ENCODE data around the gene INTS1.

INTS1 gene

GRCh38 chr7:1542841-1543747 is 38.9 kb upstream of the INTS1 start:
- no peaks in the 10 kb centered on the region for H3K79me2 ChIP-seq (ENCODE audit: control insufficient read depth, insufficient read depth, low read length)
- H4K5ac ChIP-seq (ENCODE audit: low read length): no peak overlapping the region
- no peak overlapping the region for H3K23ac ChIP-seq (ENCODE audit: low read length)
- no peak overlapping the region for H2BK5ac ChIP-seq (ENCODE audit: low read length)
- H3K4me2 ChIP-seq (ENCODE audit: low read length): no peak overlapping the region
- no peak overlapping the region for H2BK120ac ChIP-seq (ENCODE audit: low read depth, low read length)
- no peak overlapping the region for H3K56ac ChIP-seq (ENCODE audit: low read length)
- H2BK15ac ChIP-seq (replicated peaks; ENCODE audit: low read depth): no peak overlapping the region
- WGBS (ENCODE audit: extremely low coverage, insufficient coverage, low lambda C conversion rate): no CpG with 5 or more reads among the region's 38 CpGs
- no peaks in the 10 kb centered on the region for H3K79me1 ChIP-seq (ENCODE audit: low read length)
- H3K9ac ChIP-seq (ENCODE audit: low read length): no peak overlapping the region
- H3K4me1 ChIP-seq (ENCODE audit: control insufficient read depth, low read depth, low read length): no peaks in the 10 kb centered on the region
- no peak overlapping the region for H3K27ac ChIP-seq (ENCODE audit: low read depth, low read length)
- no peak for DNase-seq
- H2AK5ac ChIP-seq (ENCODE audit: low read length): no peak overlapping the region
- H4K8ac ChIP-seq (ENCODE audit: low read depth, low read length): no peak overlapping the region
- no peak overlapping the region for H3K4me3 ChIP-seq (ENCODE audit: low read length)
- no peaks in the 10 kb centered on the region for H3K36me3 ChIP-seq (ENCODE audit: control insufficient read depth, insufficient read depth, low read length)
- H3K27me3 ChIP-seq (ENCODE audit: insufficient read depth, low read length, poor library complexity): no peaks in the 10 kb centered on the region
- no peak overlapping the region for H3K4ac ChIP-seq (ENCODE audit: low read depth, low read length)
- no peak overlapping the region for H3K18ac ChIP-seq (ENCODE audit: low read length)

DNA sequence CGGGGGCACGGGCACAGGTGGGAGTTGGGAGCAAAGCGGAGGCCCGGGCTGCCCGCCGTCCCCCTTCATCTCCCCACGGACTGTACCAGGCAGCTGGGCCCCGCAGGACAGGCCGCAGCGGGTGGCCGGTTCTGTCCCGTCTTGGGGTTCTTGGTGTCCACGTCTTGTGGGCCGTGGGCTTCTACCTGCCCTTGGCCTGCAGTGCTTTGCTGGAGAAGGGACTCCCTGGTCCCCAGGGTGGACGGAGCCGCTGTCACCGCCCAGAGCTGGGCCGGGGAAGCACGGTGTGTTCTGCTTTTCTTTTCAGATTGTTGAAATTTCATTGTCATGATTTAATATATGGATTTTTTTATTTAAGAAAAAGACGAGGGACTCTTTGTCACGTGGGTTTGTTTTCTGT is 38.1 kb upstream of the INTS1 start:
- Histone ChIP-seq H3K4me3 (ENCODE audit: low read length) (no peak overlapping the region), H3K27me3 (ENCODE audit: insufficient read depth, low read length, poor library complexity) (no peaks in the 10 kb centered on the region), H3K79me2 (ENCODE audit: control insufficient read depth, insufficient read depth, low read length) (peaks cover 2% of the 10 kb centered on the region), H4K8ac (ENCODE audit: low read depth, low read length) (no peak overlapping the region), H3K4me2 (ENCODE audit: low read length) (no peak overlapping the region), H3K79me1 (ENCODE audit: low read length) (no peaks in the 10 kb centered on the region), H3K9ac (ENCODE audit: low read length) (no peak overlapping the region), H4K5ac (ENCODE audit: low read length) (no peak overlapping the region), H3K4me1 (ENCODE audit: control insufficient read depth, low read depth, low read length) (no peaks in the 10 kb centered on the region), H2AK5ac (ENCODE audit: low read length) (no peak overlapping the region), H3K4ac (ENCODE audit: low read depth, low read length) (no peak overlapping the region), H3K23ac (ENCODE audit: low read length) (no peak overlapping the region), H2BK15ac (replicated peaks; ENCODE audit: low read depth) (no peak overlapping the region), H3K18ac (ENCODE audit: low read length) (no peak overlapping the region), H3K56ac (ENCODE audit: low read length) (no peak overlapping the region), H2BK5ac (ENCODE audit: low read length) (no peak overlapping the region), H3K27ac (ENCODE audit: low read depth, low read length) (no peak overlapping the region), H2BK120ac (ENCODE audit: low read depth, low read length) (no peak overlapping the region), H3K36me3 (ENCODE audit: control insufficient read depth, insufficient read depth, low read length) (no peaks in the 10 kb centered on the region)
- no CpG with 5 or more reads among the region's 21 CpGs for WGBS (ENCODE audit: extremely low coverage, insufficient coverage, low lambda C conversion rate)
- DNase-seq: no peak

- no peaks in the 10 kb centered on the region for H3K36me3 ChIP-seq (ENCODE audit: control insufficient read depth, insufficient read depth, low read length)
- no peak overlapping the region for H2BK5ac ChIP-seq (ENCODE audit: low read length)
- no peaks in the 10 kb centered on the region for H3K27me3 ChIP-seq (ENCODE audit: insufficient read depth, low read length, poor library complexity)
- H3K4me1 ChIP-seq (ENCODE audit: control insufficient read depth, low read depth, low read length): peaks cover 3% of the 10 kb centered on the region
- no peak overlapping the region for H2BK15ac ChIP-seq (replicated peaks; ENCODE audit: low read depth)
- H3K4me3 ChIP-seq (ENCODE audit: low read length): no peak overlapping the region
- peaks cover 2% of the 10 kb centered on the region for H3K79me2 ChIP-seq (ENCODE audit: control insufficient read depth, insufficient read depth, low read length)
- no peak overlapping the region for H3K4ac ChIP-seq (ENCODE audit: low read depth, low read length)
- no peak overlapping the region for H2AK5ac ChIP-seq (ENCODE audit: low read length)
- H2BK120ac ChIP-seq (ENCODE audit: low read depth, low read length): no peak overlapping the region
- H3K23ac ChIP-seq (ENCODE audit: low read length): no peak overlapping the region
- no peak overlapping the region for H4K5ac ChIP-seq (ENCODE audit: low read length)
- no peak overlapping the region for H3K27ac ChIP-seq (ENCODE audit: low read depth, low read length)
- H3K4me2 ChIP-seq (ENCODE audit: low read length): no peak overlapping the region
- H3K79me1 ChIP-seq (ENCODE audit: low read length): no peaks in the 10 kb centered on the region
- WGBS (ENCODE audit: extremely low coverage, insufficient coverage, low lambda C conversion rate): no CpG with 5 or more reads among the region's 33 CpGs
- H3K56ac ChIP-seq (ENCODE audit: low read length): no peak overlapping the region
- H4K8ac ChIP-seq (ENCODE audit: low read depth, low read length): no peak overlapping the region
- no peak overlapping the region for H3K9ac ChIP-seq (ENCODE audit: low read length)
- DNase-seq: no peak
- H3K18ac ChIP-seq (ENCODE audit: low read length): no peak overlapping the region
Measured at GRCh38 chr7:1541431-1542162, 37.4 kb upstream of the INTS1 start.

DNA sequence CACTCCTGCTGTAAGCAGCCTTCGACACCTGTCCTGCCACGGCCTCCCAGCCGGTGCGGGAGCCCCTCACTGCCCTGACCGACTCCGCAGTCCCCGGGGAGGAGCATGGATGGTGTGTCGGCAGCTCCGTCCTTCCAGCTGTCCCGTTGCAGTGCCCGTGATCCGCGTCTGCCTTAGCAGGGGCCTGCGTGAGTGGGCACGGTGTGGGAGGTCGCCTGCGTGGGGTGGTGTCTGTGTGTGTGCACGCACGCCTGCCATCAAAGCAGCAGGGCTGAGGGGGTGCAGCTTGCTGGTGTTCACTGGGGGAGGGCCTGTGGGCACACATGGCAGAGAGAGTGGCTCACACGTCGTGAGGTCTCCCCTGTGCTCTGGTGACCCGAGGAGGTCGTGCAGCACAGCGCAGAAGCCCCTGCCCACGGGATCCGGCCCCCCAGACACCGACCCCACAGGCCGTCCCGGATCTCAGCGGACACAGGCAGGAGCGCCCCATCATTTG is 36.6 kb upstream of the INTS1 start:
- H3K4ac ChIP-seq (ENCODE audit: low read depth, low read length): no peak overlapping the region
- no peak overlapping the region for H4K5ac ChIP-seq (ENCODE audit: low read length)
- H3K4me3 ChIP-seq (ENCODE audit: low read length): no peak overlapping the region
- H3K27ac ChIP-seq (ENCODE audit: low read depth, low read length): no peak overlapping the region
- DNase-seq: no peak
- no peak overlapping the region for H2BK5ac ChIP-seq (ENCODE audit: low read length)
- H3K18ac ChIP-seq (ENCODE audit: low read length): no peak overlapping the region
- no peak overlapping the region for H2AK5ac ChIP-seq (ENCODE audit: low read length)
- H3K27me3 ChIP-seq (ENCODE audit: insufficient read depth, low read length, poor library complexity): no peaks in the 10 kb centered on the region
- H3K4me1 ChIP-seq (ENCODE audit: control insufficient read depth, low read depth, low read length): peaks cover 3% of the 10 kb centered on the region
- H3K9ac ChIP-seq (ENCODE audit: low read length): no peak overlapping the region
- no peaks in the 10 kb centered on the region for H3K36me3 ChIP-seq (ENCODE audit: control insufficient read depth, insufficient read depth, low read length)
- no peak overlapping the region for H4K8ac ChIP-seq (ENCODE audit: low read depth, low read length)
- peaks cover 2% of the 10 kb centered on the region for H3K79me2 ChIP-seq (ENCODE audit: control insufficient read depth, insufficient read depth, low read length)
- H3K23ac ChIP-seq (ENCODE audit: low read length): no peak overlapping the region
- WGBS (ENCODE audit: extremely low coverage, insufficient coverage, low lambda C conversion rate): no CpG with 5 or more reads among the region's 31 CpGs
- no peaks in the 10 kb centered on the region for H3K79me1 ChIP-seq (ENCODE audit: low read length)
- H3K56ac ChIP-seq (ENCODE audit: low read length): no peak overlapping the region
- H2BK15ac ChIP-seq (replicated peaks; ENCODE audit: low read depth): no peak overlapping the region
- H2BK120ac ChIP-seq (ENCODE audit: low read depth, low read length): no peak overlapping the region
- no peak overlapping the region for H3K4me2 ChIP-seq (ENCODE audit: low read length)

GRCh38 chr7:1539882-1540775 is 35.9 kb upstream of the INTS1 start:
- no peak overlapping the region for H2BK15ac ChIP-seq (replicated peaks; ENCODE audit: low read depth)
- H3K18ac ChIP-seq (ENCODE audit: low read length): no peak overlapping the region
- no peak overlapping the region for H3K4ac ChIP-seq (ENCODE audit: low read depth, low read length)
- peaks cover 3% of the 10 kb centered on the region for H3K4me1 ChIP-seq (ENCODE audit: control insufficient read depth, low read depth, low read length)
- H2AK5ac ChIP-seq (ENCODE audit: low read length): no peak overlapping the region
- no peaks in the 10 kb centered on the region for H3K27me3 ChIP-seq (ENCODE audit: insufficient read depth, low read length, poor library complexity)
- no peak for DNase-seq
- no peak overlapping the region for H3K9ac ChIP-seq (ENCODE audit: low read length)
- H3K56ac ChIP-seq (ENCODE audit: low read length): no peak overlapping the region
- H4K8ac ChIP-seq (ENCODE audit: low read depth, low read length): no peak overlapping the region
- no peak overlapping the region for H3K27ac ChIP-seq (ENCODE audit: low read depth, low read length)
- no peak overlapping the region for H3K4me2 ChIP-seq (ENCODE audit: low read length)
- H3K23ac ChIP-seq (ENCODE audit: low read length): no peak overlapping the region
- WGBS (ENCODE audit: extremely low coverage, insufficient coverage, low lambda C conversion rate): no CpG with 5 or more reads among the region's 73 CpGs
- H3K79me1 ChIP-seq (ENCODE audit: low read length): no peaks in the 10 kb centered on the region
- no peak overlapping the region for H2BK5ac ChIP-seq (ENCODE audit: low read length)
- H2BK120ac ChIP-seq (ENCODE audit: low read depth, low read length): no peak overlapping the region
- H4K5ac ChIP-seq (ENCODE audit: low read length): no peak overlapping the region
- H3K79me2 ChIP-seq (ENCODE audit: control insufficient read depth, insufficient read depth, low read length): peaks cover 2% of the 10 kb centered on the region
- no peak overlapping the region for H3K4me3 ChIP-seq (ENCODE audit: low read length)
- no peaks in the 10 kb centered on the region for H3K36me3 ChIP-seq (ENCODE audit: control insufficient read depth, insufficient read depth, low read length)
